Panc1 (cell line): ENCODE measurements around the gene ADSL. TPM values are rescaled to one million over a fixed set of nuclear protein-coding genes. Genes with fewer than 3 reads are reported as not detected.
A peak's percentile ranks its signal among the peaks of the same experiment; 100 is the strongest.

Experiments used
- ATAC-seq: fragments of 200-7000 bp; cut with Tn5 transposase; 2 replicates; pipeline ENCODE4 v1.9.1; 2020; ENCODE audit warnings: mild to moderate bottlenecking, moderate library complexity
- BruUV-seq: library from RNA; stranded (reverse); fragments of 400-500 nt; replicated peaks from 2 replicates; lab custom pipeline; 2021; lab: Mats Ljungman, UMichigan
- CTCF ChIA-PET: fragments of 300-600 bp; sonication (Branson Sonifier 250); formaldehyde crosslinking; loops from one replicate; lab custom pipeline; 2022; ENCODE audit warnings: antibody characterized with exemption; lab: Charles Lee
- POLR2A ChIA-PET: fragments of 300-600 bp; sonication (Branson Sonifier 250); formaldehyde crosslinking; loops from one replicate; lab custom pipeline; 2022; ENCODE audit warnings: antibody characterized with exemption; lab: Charles Lee
- DNase-seq: peaks from one replicate; pipeline ENCODE4 v3.0.0-alpha.2; 2010; ENCODE audit warnings: low read depth, low spot score
- H3K27ac ChIP-seq: 2 replicates; pipeline ENCODE4 v1.5.1; 2011; ENCODE audit warnings: mild to moderate bottlenecking, low read length, inconsistent platforms
- H3K27me3 ChIP-seq: fragments of 200-500 bp; sonication (Bioruptor generic); 2 replicates; pipeline ENCODE4 v1.6.0; 2014; ENCODE audit warnings: low read length, inconsistent platforms; ENCODE audit not compliant: control insufficient read depth, insufficient read depth
- H3K36me3 ChIP-seq: fragments of 200-500 bp; sonication (Bioruptor generic); 2 replicates; pipeline ENCODE4 v1.5.1; 2014; ENCODE audit warnings: inconsistent platforms, mild to moderate bottlenecking, low read length, moderate library complexity; ENCODE audit not compliant: control insufficient read depth, insufficient read depth
- H3K4me1 ChIP-seq: 2 replicates; pipeline ENCODE4 v1.5.1; 2011; ENCODE audit warnings: inconsistent platforms, mild to moderate bottlenecking, low read length, moderate library complexity; ENCODE audit not compliant: control insufficient read depth, insufficient read depth
- H3K4me3 ChIP-seq, 2 experiments: 2 replicates each; pipeline ENCODE4 v1.5.1; 2011 to 2012; ENCODE audit warnings: low read depth in 2 of 2, low read length in 2 of 2, mild to moderate bottlenecking in 2 of 2, inconsistent platforms in 1 of 2, moderate library complexity in 1 of 2
- H3K9me3 ChIP-seq: fragments of 200-500 bp; sonication (Bioruptor generic); 2 replicates; pipeline ENCODE4 v1.5.1; 2014; ENCODE audit warnings: low read depth, mild to moderate bottlenecking, inconsistent platforms, low read length, moderate library complexity; ENCODE audit not compliant: control insufficient read depth, insufficient read depth
- CTCF ChIP-seq: fragments of 450-650 bp; IDR thresholded peaks from 2 replicates; pipeline ENCODE4 v1.5.1; 2017; ENCODE audit warnings: mild to moderate bottlenecking
- POLR2AphosphoS5 ChIP-seq: IDR thresholded peaks from 2 replicates; pipeline ENCODE4 v1.6.1; 2012; ENCODE audit warnings: mild to moderate bottlenecking, low read depth, low read length, moderate library complexity
- REST ChIP-seq, 2 experiments: IDR thresholded peaks; 2 replicates each; pipeline ENCODE4 v1.6.1; 2011 to 2012; ENCODE audit warnings: low read depth in 2 of 2, control low read depth in 1 of 2, low read length in 1 of 2, mild to moderate bottlenecking in 1 of 2, moderate library complexity in 1 of 2; ENCODE audit not compliant: insufficient read depth in 1 of 2
- SIN3A ChIP-seq: IDR thresholded peaks from 2 replicates; pipeline ENCODE4 v1.6.1; 2012; ENCODE audit warnings: low read depth, mild to moderate bottlenecking, low read length, moderate library complexity, borderline replicate concordance; ENCODE audit not compliant: insufficient read depth
- TCF7L2 ChIP-seq: IDR thresholded peaks from 2 replicates; pipeline ENCODE4 v1.6.1; 2011; ENCODE audit warnings: mild to moderate bottlenecking, low read depth, low read length, inconsistent platforms
- in situ Hi-C: cut with HindIII; loops from 2 replicates; pipeline ENCODE4 v1.10.0; 2016; ENCODE audit warnings: low sequenced_read_pairs, low pct_unique_long_range_greater_than_20kb
- intact Hi-C: fragments of 100-400 bp; cut with micrococcal nuclease; formaldehyde crosslinking; loops from one replicate; pipeline ENCODE4 v1.10.0; 2022; ENCODE audit not compliant: unreplicated experiment
- total RNA-seq: library from RNA; stranded (reverse); gene quantifications from one replicate; pipeline ENCODE4 v1.2.1, GENCODE V29; 2021; ENCODE audit not compliant: unreplicated experiment

The ADSL gene
- total RNA-seq, 1 experiment from 2014 or later, result 107 TPM

- ChIA-PET CTCF (no interaction called here), POLR2A (no interaction called here)
- H3K27me3 ChIP-seq, result no peaks in the 10 kb centered on the region
- H3K36me3 ChIP-seq, result peaks cover 2% of the 10 kb centered on the region; the same call in 1 of the 2 replicates
- intact Hi-C loops, result no loop called here
- DNase-seq (no peak), ATAC-seq (no peak)
- no TSS peak for BruUV-seq
- no peak overlapping the region for H3K27ac ChIP-seq
- no peaks in the 10 kb centered on the region for H3K4me1 ChIP-seq
- TF ChIP-seq REST (IDR thresholded peaks at IDR 0.05; ENCODE audit: insufficient read depth in 1 of 2, low read depth in 2 of 2, low read length in 1 of 2) (no peak), POLR2AphosphoS5 (no peak), TCF7L2 (no peak)
- H3K4me3 ChIP-seq, result no peak overlapping the region
- in situ Hi-C loops, result no loop called here
- H3K9me3 ChIP-seq, result no peaks in the 10 kb centered on the region
Observed at GRCh38 chr22:40405178-40406062, 59.1 kb downstream of the ADSL start.

GRCh38 chr22:40406063-40406890 is 60.0 kb downstream of the ADSL start:
- intact Hi-C loops (no loop called here), in situ Hi-C loops (no loop called here)
- peaks cover 2% of the 10 kb centered on the region; the same call in 1 of the 2 replicates for H3K36me3 ChIP-seq
- peak; percentile 6; the same call in 1 of the 2 replicates for ATAC-seq
- no peak overlapping the region for H3K4me3 ChIP-seq
- no peak overlapping the region for H3K27ac ChIP-seq
- TF ChIP-seq TCF7L2, result no peak
- no peak for TF ChIP-seq CTCF
- TF ChIP-seq SIN3A, result no peak
- no peak for TF ChIP-seq POLR2AphosphoS5
- no peak for TF ChIP-seq REST (IDR thresholded peaks at IDR 0.05; ENCODE audit: insufficient read depth in 1 of 2, low read depth in 2 of 2, low read length in 1 of 2)
- no peaks in the 10 kb centered on the region for H3K9me3 ChIP-seq
- BruUV-seq, result no TSS peak
- no peaks in the 10 kb centered on the region for H3K4me1 ChIP-seq
- POLR2A ChIA-PET, result no interaction called here
- DNase-seq, result no peak
- CTCF ChIA-PET, result no interaction called here
- no peaks in the 10 kb centered on the region for H3K27me3 ChIP-seq
